ENCODE measurements around the gene SPEF1. TPM values are rescaled to one million over a fixed set of nuclear protein-coding genes. Genes with fewer than 3 reads are reported as not detected.

SPEF1 gene
- total and polyA plus RNA-seq, 2 of the 13 experiments (the other 11 are each of a cell fraction or from before 2014, with no cell fraction given), result 0.11 to 0.27 TPM

DNA sequence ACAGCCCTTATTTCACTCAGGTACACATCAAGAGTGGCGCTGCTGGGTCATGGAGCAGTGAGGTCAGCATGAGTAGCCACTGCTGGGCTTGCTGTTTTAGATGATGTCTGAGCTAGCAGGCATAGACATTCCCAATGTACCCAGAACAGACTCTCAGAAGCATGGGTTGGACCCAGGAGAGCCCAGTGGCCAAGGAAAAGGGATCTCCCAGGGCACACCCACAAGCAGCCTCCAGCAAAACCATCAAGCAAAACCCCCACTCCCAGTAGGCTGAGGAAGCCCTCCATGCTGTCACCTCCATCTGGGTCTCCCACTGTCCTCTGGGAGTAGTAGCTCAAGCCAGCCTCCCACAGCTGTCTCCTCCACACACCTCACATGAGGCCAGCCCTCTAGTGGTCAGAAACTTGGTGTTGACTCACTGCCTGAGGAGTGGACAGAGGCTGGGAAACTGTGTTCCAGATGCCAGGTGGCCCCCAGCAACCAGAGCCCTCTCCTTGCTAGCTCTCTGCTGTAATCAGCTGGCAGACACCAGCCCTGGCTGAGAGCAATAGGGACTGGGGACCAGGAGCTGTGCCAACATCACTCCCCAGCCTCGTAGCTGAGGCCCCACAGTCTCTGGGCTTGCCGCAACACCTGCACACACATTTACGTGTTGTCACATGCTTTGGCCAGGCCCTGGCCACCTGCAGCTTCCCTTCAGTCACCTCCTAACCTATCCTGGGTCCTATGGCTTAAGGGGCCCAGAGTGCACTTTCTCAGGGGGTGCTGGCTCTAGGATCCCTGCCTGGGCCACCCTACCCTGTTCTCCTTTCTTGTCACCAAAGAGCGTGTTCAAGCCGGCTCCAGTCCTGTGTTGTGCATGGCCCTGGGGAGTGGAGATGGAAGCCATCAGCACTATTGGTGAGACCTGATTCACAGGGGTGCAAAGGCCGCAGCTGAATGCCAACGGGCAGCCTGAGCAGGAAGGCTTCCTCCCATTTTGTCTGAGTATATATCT is 37.2 kb upstream of the SPEF1 start (continued):
- TF ChIP-seq, protein P1, sequence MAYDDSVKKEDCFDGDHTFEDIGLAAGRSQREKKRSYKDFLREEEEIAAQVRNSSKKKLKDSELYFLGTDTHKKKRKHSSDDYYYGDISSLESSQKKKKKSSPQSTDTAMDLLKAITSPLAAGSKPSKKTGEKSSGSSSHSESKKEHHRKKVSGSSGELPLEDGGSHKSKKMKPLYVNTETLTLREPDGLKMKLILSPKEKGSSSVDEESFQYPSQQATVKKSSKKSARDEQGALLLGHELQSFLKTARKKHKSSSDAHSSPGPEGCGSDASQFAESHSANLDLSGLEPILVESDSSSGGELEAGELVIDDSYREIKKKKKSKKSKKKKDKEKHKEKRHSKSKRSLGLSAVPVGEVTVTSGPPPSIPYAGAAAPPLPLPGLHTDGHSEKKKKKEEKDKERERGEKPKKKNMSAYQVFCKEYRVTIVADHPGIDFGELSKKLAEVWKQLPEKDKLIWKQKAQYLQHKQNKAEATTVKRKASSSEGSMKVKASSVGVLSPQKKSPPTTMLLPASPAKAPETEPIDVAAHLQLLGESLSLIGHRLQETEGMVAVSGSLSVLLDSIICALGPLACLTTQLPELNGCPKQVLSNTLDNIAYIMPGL (CRISPR knock-in tag; IDR thresholded peaks at IDR 0.05; ENCODE audit: borderline replicate concordance in 1 of 2, low read depth in 1 of 2), result peak; percentile 98 to 99
- TF ChIP-seq HNF4G (IDR thresholded peaks at IDR 0.05; ENCODE audit: borderline replicate concordance, low read depth, low read length), result no peak
- TF ChIP-seq HNF4G (CRISPR knock-in tag; IDR thresholded peaks at IDR 0.05; ENCODE audit: borderline replicate concordance, low read depth), result no peak; the same call in 1 of the 2 replicates
- TF ChIP-seq NCOA5 (CRISPR knock-in tag; IDR thresholded peaks at IDR 0.05), result no peak
- TF ChIP-seq RAD21 (CRISPR knock-in tag; IDR thresholded peaks at IDR 0.05), result peak; percentile 88
- TF ChIP-seq, protein P2, sequence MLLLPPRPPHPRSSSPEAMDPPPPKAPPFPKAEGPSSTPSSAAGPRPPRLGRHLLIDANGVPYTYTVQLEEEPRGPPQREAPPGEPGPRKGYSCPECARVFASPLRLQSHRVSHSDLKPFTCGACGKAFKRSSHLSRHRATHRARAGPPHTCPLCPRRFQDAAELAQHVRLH (CRISPR knock-in tag; IDR thresholded peaks at IDR 0.05; ENCODE audit: borderline replicate concordance, low read depth), result peak; percentile 95; the same call in 1 of the 2 replicates
- TF ChIP-seq, protein P3, sequence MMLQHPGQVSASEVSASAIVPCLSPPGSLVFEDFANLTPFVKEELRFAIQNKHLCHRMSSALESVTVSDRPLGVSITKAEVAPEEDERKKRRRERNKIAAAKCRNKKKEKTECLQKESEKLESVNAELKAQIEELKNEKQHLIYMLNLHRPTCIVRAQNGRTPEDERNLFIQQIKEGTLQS (CRISPR knock-in tag; IDR thresholded peaks at IDR 0.05), result peak; percentile 52; the same call in 1 of the 2 replicates
- peak; percentile 95 for TF ChIP-seq ZNF124 (CRISPR knock-in tag; IDR thresholded peaks at IDR 0.05)
- peak; percentile 88; the same call in 1 of the 2 replicates for TF ChIP-seq SMAD1 (CRISPR knock-in tag; IDR thresholded peaks at IDR 0.05; ENCODE audit: borderline replicate concordance, low read depth)
- TF ChIP-seq HHEX (CRISPR knock-in tag; IDR thresholded peaks at IDR 0.05), result peak; percentile 58; the same call in 1 of the 2 replicates
- no peak for TF ChIP-seq PPARG (CRISPR knock-in tag; conservative IDR thresholded peaks at IDR 0.05)
- TF ChIP-seq ZNF350 (CRISPR knock-in tag; IDR thresholded peaks at IDR 0.05; ENCODE audit: borderline replicate concordance, low read depth), result peak; percentile 88
- peak; percentile 99 for TF ChIP-seq XRCC5 (optimal IDR thresholded peaks at IDR 0.05; ENCODE audit: low read length)
- TF ChIP-seq ARHGAP35 (CRISPR knock-in tag; IDR thresholded peaks at IDR 0.05; ENCODE audit: borderline replicate concordance), result peak; percentile 83
- TF ChIP-seq RBAK (CRISPR knock-in tag; IDR thresholded peaks at IDR 0.05), result no peak
- peak in 1 of 2 experiments; percentile 12; a peak in 1 of 4 replicates for TF ChIP-seq NR2F1 (CRISPR knock-in tag; IDR thresholded peaks at IDR 0.05)
- no peak for TF ChIP-seq ZNF737 (CRISPR knock-in tag; IDR thresholded peaks at IDR 0.05; ENCODE audit: borderline replicate concordance)
- TF ChIP-seq SIX1 (CRISPR knock-in tag; IDR thresholded peaks at IDR 0.05; ENCODE audit: borderline replicate concordance), result no peak
- TF ChIP-seq MED13 (CRISPR knock-in tag; IDR thresholded peaks at IDR 0.05), result no peak
- TF ChIP-seq GATAD1 (CRISPR knock-in tag; IDR thresholded peaks at IDR 0.05), result peak; percentile 83
- peak; percentile 17; the same call in 1 of the 2 replicates for TF ChIP-seq ZNF460 (CRISPR knock-in tag; IDR thresholded peaks at IDR 0.05; ENCODE audit: borderline replicate concordance)
- peak; percentile 62; the same call in 1 of the 2 replicates for TF ChIP-seq ZNF263 (CRISPR knock-in tag; IDR thresholded peaks at IDR 0.05)
- TF ChIP-seq ZNF713 (CRISPR knock-in tag; IDR thresholded peaks at IDR 0.05), result peak; percentile 74; the same call in 1 of the 2 replicates
